SK-N-SH (cell line): ENCODE measurements around the gene NPS. TPM values are rescaled to one million over a fixed set of nuclear protein-coding genes. Genes with fewer than 3 reads are reported as not detected.

Experiments used
- CTCF ChIA-PET: fragments of 300-600, 350-600 bp; formaldehyde crosslinking; extraction: SDS; loops from one replicate; lab custom pipeline; 2021; lab: Yijun Ruan, JAX
- POLR2A ChIA-PET: fragments of 350-600 bp; sonication (Branson Sonifier 250); formaldehyde crosslinking; extraction: SDS; loops from one replicate; lab custom pipeline; 2020; ENCODE audit warnings: antibody characterized with exemption, inconsistent platforms; lab: Yijun Ruan, JAX
- DNase-seq: peaks from one replicate; pipeline ENCODE4 v3.0.0; 2012
- H2AFZ ChIP-seq: fragments of 200-600 bp; sonication (generic); 2 replicates; pipeline ENCODE4 v1.8.1; 2016; ENCODE audit warnings: antibody characterized with exemption, mild to moderate bottlenecking, low read depth
- H3F3A ChIP-seq: fragments of 200-600 bp; sonication (generic); replicated peaks from 2 replicates; pipeline ENCODE3; 2016; ENCODE audit warnings: antibody characterized with exemption, mild to moderate bottlenecking; ENCODE audit not compliant: insufficient read depth
- H3K27ac ChIP-seq, 2 experiments: fragments of 200-500 bp in 1 of 2; fragments of 200-600 bp in 1 of 2; sonication (Bioruptor generic) in 1 of 2; sonication (generic), shearing (Covaris generic) in 1 of 2; 2 replicates each; pipeline versions ENCODE4 v1.5.1 to v1.6.1; 2014 to 2016; ENCODE audit warnings: low read depth in 2 of 2, inconsistent platforms in 1 of 2, low read length in 1 of 2, mild to moderate bottlenecking in 1 of 2, mixed read lengths in 1 of 2
- H3K27me3 ChIP-seq: fragments of 200-600 bp; sonication (generic), shearing (Covaris generic); 2 replicates; pipeline ENCODE4 v1.6.1; 2016; ENCODE audit warnings: mixed run types; ENCODE audit not compliant: insufficient read depth
- H3K36me3 ChIP-seq, 2 experiments: fragments of 200-500 bp in 1 of 2; fragments of 200-600 bp in 1 of 2; sonication (Bioruptor generic) in 1 of 2; sonication (generic) in 1 of 2; replicated peaks in 1 of 2; 2 replicates each; pipeline versions ENCODE3 to v1.5.1; 2014 to 2016; ENCODE audit warnings: low read length in 1 of 2, mild to moderate bottlenecking in 1 of 2; ENCODE audit not compliant: insufficient read depth in 2 of 2, control insufficient read depth in 1 of 2
- H3K4me1 ChIP-seq, 2 experiments: fragments of 200-500 bp in 1 of 2; fragments of 200-600 bp in 1 of 2; sonication (Bioruptor generic) in 1 of 2; sonication (generic), shearing (Covaris generic) in 1 of 2; 2 replicates each; pipeline versions ENCODE4 v1.5.1 to v1.6.1; 2014 to 2016; ENCODE audit warnings: low read depth in 1 of 2, low read length in 1 of 2, mixed run types in 1 of 2; ENCODE audit not compliant: insufficient read depth in 2 of 2, control insufficient read depth in 1 of 2
- H3K4me2 ChIP-seq: fragments of 200-600 bp; sonication (generic), shearing (Covaris generic); 2 replicates; pipeline ENCODE4 v1.6.1; 2017; ENCODE audit warnings: mixed run types
- H3K4me3 ChIP-seq, 2 experiments: fragments of 200-500 bp in 1 of 2; fragments of 200-600 bp in 1 of 2; sonication (Bioruptor generic) in 1 of 2; sonication (generic), shearing (Covaris generic) in 1 of 2; 2 replicates each; pipeline versions ENCODE4 v1.5.1 to v1.8.1; 2014 to 2016; ENCODE audit warnings: low read depth in 2 of 2, inconsistent platforms in 1 of 2, low read length in 1 of 2, mild to moderate bottlenecking in 1 of 2, mixed read lengths in 1 of 2, moderate library complexity in 1 of 2
- H3K79me2 ChIP-seq: fragments of 200-600 bp; sonication (generic); 2 replicates; pipeline ENCODE4 v1.8.1; 2017; ENCODE audit warnings: mild to moderate bottlenecking; ENCODE audit not compliant: insufficient read depth
- H3K9ac ChIP-seq: fragments of 200-600 bp; sonication (generic); 2 replicates; pipeline ENCODE4 v1.6.1; 2017; ENCODE audit warnings: mixed run types
- H3K9me2 ChIP-seq: fragments of 200-600 bp; sonication (generic); 2 replicates; pipeline ENCODE4 v1.6.1; 2017; ENCODE audit warnings: mixed run types
- H3K9me3 ChIP-seq: fragments of 200-600 bp; sonication (generic); 2 replicates; pipeline ENCODE4 v1.6.1; 2017; ENCODE audit warnings: mixed run types, mild to moderate bottlenecking, moderate library complexity
- H4K20me1 ChIP-seq: fragments of 200-600 bp; sonication (generic); 2 replicates; pipeline ENCODE4 v1.6.1; 2017; ENCODE audit warnings: mild to moderate bottlenecking, mixed run types; ENCODE audit not compliant: insufficient read depth
- ELF1 ChIP-seq: IDR thresholded peaks from 2 replicates; pipeline ENCODE4 v1.4.0; 2012
- FOSL2 ChIP-seq: IDR thresholded peaks from 2 replicates; pipeline ENCODE4 v1.4.0; 2012; ENCODE audit warnings: low read depth, mild to moderate bottlenecking, moderate library complexity, borderline replicate concordance
- RCOR1 ChIP-seq: fragments of 150-350 bp; IDR thresholded peaks from 2 replicates; pipeline ENCODE4 v1.6.1; 2017; ENCODE audit warnings: antibody characterized with exemption, low read length
- RXRA ChIP-seq: IDR thresholded peaks from 2 replicates; pipeline ENCODE4 v1.4.0; 2012; ENCODE audit warnings: low read depth, mild to moderate bottlenecking, borderline replicate concordance
- TAF1 ChIP-seq: IDR thresholded peaks from 2 replicates; pipeline ENCODE4 v1.6.1; 2012; ENCODE audit warnings: low read depth, mild to moderate bottlenecking, low read length, moderate library complexity, borderline replicate concordance
- WGBS: methylation state at CpG from one replicate; pipeline ENCODE4 v1.1.6; 2017; ENCODE audit warnings: low lambda C conversion rate; 5-methylcytosine and 5-hydroxymethylcytosine counted together
- polyA plus RNA-seq, 3 experiments: library from polyadenylated mRNA; depleted of rRNA; stranded (reverse); fragments of >200 nt; gene quantifications; 2 replicates each; pipeline ENCODE4 v1.2.3, GENCODE V29; 2012
- TF ChIP-seq, protein P1 (sequence below): fragments of 200-600 bp; sonication (generic); IDR thresholded peaks from 2 replicates; pipeline ENCODE4 v1.6.1; 2017; ENCODE audit warnings: antibody characterized with exemption, mild to moderate bottlenecking, moderate library complexity

The NPS gene
- polyA plus RNA-seq, 1 of the 3 experiments (the other 2 are of a cell fraction), result not detected

DNA sequence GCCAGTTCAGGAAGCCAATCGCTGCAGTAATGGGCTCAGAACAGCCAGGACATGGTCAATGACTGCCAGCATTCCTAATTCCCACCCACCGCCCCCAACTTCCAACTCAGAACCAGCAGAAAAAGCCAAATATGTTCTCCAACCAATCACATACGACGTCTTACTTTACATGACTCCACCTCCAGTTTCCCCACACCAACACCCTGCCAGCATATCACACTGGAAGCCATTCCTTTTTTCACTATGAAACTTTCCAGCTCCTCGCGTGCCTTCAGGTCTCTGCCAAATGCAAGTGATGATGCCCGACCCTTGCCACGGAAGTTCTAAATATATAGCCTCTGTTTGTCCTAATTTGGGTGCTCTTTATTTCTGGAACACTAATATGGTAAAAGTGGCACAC is 12.5 kb downstream of the NPS start:
- Histone ChIP-seq H3K4me1 (no peaks in the 10 kb centered on the region), H3F3A (no peaks in the 10 kb centered on the region), H3K4me2 (no peak overlapping the region), H3K79me2 (no peaks in the 10 kb centered on the region), H3K9me2 (no peaks in the 10 kb centered on the region), H3K27me3 (no peaks in the 10 kb centered on the region), H3K9me3 (no peaks in the 10 kb centered on the region), H3K4me3 (no peak overlapping the region), H3K9ac (no peak overlapping the region), H4K20me1 (no peaks in the 10 kb centered on the region), H2AFZ (no peak overlapping the region), H3K27ac (no peak overlapping the region), H3K36me3 (no peaks in the 10 kb centered on the region)
- WGBS, result 17% methylated on average over 8 of the region's 8 CpGs
- no peak for TF ChIP-seq FOSL2
- TF ChIP-seq ELF1, result no peak
- no peak for TF ChIP-seq TAF1
- TF ChIP-seq RXRA, result no peak
- ChIA-PET POLR2A (no interaction called here), CTCF (no interaction called here)
- no peak for DNase-seq

DNA sequence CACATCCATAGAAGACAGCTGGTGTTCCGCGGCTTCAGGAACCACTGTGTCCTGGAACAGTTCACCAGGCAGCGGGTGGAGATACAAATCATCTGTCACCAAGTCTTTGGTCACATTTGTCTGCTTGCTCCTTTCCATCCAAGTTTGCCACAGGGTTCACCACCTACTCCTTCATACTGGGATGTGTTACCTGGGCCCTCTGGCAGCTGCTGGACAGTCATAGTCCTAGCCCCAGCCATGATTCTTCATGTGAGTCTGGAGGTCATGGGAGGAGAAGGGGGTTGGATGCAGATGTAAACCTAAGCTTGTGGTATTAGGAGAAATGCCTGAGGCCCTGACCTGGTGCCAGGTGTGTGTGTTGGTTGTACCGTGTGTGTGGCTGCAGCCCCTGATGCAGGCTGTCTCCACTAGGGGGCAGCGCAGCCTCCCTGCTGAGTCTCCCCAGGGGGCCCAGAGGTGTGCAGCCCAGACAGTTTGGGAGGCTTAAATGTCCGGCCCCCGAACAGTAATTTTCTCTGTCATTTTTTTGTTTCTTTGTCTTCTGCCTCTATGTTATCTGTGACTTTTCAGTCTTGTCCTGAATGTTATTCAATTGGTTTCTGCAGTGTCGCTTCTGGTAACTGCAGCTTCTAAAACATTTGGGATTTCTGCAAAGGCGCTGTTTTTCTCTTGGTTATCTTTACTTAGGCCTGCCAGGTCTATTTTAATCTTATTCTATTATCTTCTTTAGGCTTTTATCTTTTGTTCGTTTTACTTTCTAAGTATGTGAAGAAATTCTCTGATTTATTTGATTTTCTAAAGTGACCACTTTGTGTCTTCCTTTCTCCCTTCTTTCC is 14.8 kb downstream of the NPS start:
- Histone ChIP-seq H3K9me2 (no peaks in the 10 kb centered on the region), H3K27ac (no peak overlapping the region), H3K4me3 (peak overlapping the region in 1 of 2 experiments; percentile 41; a peak in 1 of 4 replicates), H3K36me3 (no peaks in the 10 kb centered on the region), H3K79me2 (no peaks in the 10 kb centered on the region), H3K9me3 (no peaks in the 10 kb centered on the region), H3K4me2 (no peak overlapping the region), H3K27me3 (no peaks in the 10 kb centered on the region), H2AFZ (no peak overlapping the region), H4K20me1 (no peaks in the 10 kb centered on the region), H3K4me1 (no peaks in the 10 kb centered on the region), H3K9ac (no peak overlapping the region), H3F3A (no peaks in the 10 kb centered on the region)
- ChIA-PET POLR2A (no interaction called here), CTCF (interaction anchor here (0.8 to 2.2 kb wide), 11 partner anchors 9 to 290 kb away, joined by 3 to 11 read pairs (median 3); no protein-coding TSS in a partner anchor)
- 31% methylated on average over 10 of the region's 10 CpGs for WGBS
- TF ChIP-seq, protein P1, sequence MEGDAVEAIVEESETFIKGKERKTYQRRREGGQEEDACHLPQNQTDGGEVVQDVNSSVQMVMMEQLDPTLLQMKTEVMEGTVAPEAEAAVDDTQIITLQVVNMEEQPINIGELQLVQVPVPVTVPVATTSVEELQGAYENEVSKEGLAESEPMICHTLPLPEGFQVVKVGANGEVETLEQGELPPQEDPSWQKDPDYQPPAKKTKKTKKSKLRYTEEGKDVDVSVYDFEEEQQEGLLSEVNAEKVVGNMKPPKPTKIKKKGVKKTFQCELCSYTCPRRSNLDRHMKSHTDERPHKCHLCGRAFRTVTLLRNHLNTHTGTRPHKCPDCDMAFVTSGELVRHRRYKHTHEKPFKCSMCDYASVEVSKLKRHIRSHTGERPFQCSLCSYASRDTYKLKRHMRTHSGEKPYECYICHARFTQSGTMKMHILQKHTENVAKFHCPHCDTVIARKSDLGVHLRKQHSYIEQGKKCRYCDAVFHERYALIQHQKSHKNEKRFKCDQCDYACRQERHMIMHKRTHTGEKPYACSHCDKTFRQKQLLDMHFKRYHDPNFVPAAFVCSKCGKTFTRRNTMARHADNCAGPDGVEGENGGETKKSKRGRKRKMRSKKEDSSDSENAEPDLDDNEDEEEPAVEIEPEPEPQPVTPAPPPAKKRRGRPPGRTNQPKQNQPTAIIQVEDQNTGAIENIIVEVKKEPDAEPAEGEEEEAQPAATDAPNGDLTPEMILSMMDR, result peak; percentile 54
- no peak for TF ChIP-seq FOSL2
- peak; percentile 61 for DNase-seq

DNA sequence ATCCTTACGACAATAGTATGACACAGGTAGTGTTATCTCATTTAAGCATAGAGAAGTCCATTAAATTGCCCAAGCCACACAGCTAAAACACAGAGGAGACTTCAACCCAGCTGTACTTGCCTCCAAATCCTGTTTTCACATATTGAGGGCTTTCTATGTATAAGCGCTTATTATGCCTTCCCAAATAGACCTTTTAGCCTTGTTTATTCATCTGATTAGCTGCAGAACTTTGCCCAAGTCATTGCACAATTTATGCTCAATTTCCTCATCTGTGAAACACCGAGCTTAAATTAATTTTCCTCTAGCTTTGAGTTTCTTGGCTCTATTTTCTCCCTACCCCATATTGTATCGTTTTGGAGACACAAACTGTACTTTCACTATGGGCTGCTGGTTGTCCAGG is 15.5 kb downstream of the NPS start:
- CTCF ChIA-PET, result interaction anchor here (0.9 to 2.2 kb wide), 9 partner anchors 10 to 321 kb away, joined by 3 to 11 read pairs (median 3); no protein-coding TSS in a partner anchor
- Histone ChIP-seq H3K4me2 (no peak overlapping the region), H3K9me3 (no peaks in the 10 kb centered on the region), H3K36me3 (no peaks in the 10 kb centered on the region), H3K4me3 (no peak overlapping the region), H3K4me1 (no peaks in the 10 kb centered on the region), H3K9ac (no peak overlapping the region), H3K9me2 (no peaks in the 10 kb centered on the region), H4K20me1 (no peaks in the 10 kb centered on the region)
- DNase-seq, result no peak
- no peak for TF ChIP-seq RCOR1
- TF ChIP-seq, all 33 proteins: peak for 0
- no peak overlapping the region for H3K27ac ChIP-seq
- H3K27me3 ChIP-seq, result no peaks in the 10 kb centered on the region
- H2AFZ ChIP-seq, result no peak overlapping the region
- WGBS, result 33% methylated on average over 4 of the region's 4 CpGs
- no peaks in the 10 kb centered on the region for H3F3A ChIP-seq
- no peaks in the 10 kb centered on the region for H3K79me2 ChIP-seq
- POLR2A ChIA-PET, result no interaction called here
